Loucy (cell line): ENCODE data around the gene EARS2.

ENCODE experiments used
- H2AFZ ChIP-seq: fragments of 200-600 bp; sonication (generic); 2 replicates; pipeline ENCODE4 v1.6.0; 2016; ENCODE audit warnings: antibody characterized with exemption, mild to moderate bottlenecking, low read length, moderate library complexity
- H3F3A ChIP-seq: fragments of 200-600 bp; 2 replicates; pipeline ENCODE4 v1.6.0; 2016; ENCODE audit warnings: antibody characterized with exemption, low read depth, mild to moderate bottlenecking
- H3K27me3 ChIP-seq: fragments of 200-600 bp; sonication (generic); 2 replicates; pipeline ENCODE4 v1.6.1; 2014; ENCODE audit warnings: low read length, mild to moderate bottlenecking; ENCODE audit not compliant: insufficient read depth, poor library complexity, severe bottlenecking
- H3K36me3 ChIP-seq: fragments of 200-600 bp; sonication (generic); 2 replicates; pipeline ENCODE4 v1.6.1; 2016; ENCODE audit warnings: low read length; ENCODE audit not compliant: insufficient read depth
- H3K4me1 ChIP-seq: fragments of 200-600 bp; sonication (generic); 2 replicates; pipeline ENCODE4 v1.5.1; 2014; ENCODE audit warnings: low read length, mild to moderate bottlenecking; ENCODE audit not compliant: insufficient read depth, poor library complexity, severe bottlenecking
- H3K4me2 ChIP-seq: fragments of 200-600 bp; sonication (generic); 2 replicates; pipeline ENCODE4 v1.6.0; 2014; ENCODE audit warnings: antibody characterized with exemption, low read length, low read depth, mild to moderate bottlenecking; ENCODE audit not compliant: poor library complexity, severe bottlenecking
- H3K4me3 ChIP-seq: fragments of 200-600 bp; sonication (generic); 2 replicates; pipeline ENCODE4 v1.5.1; 2014; ENCODE audit warnings: low read length, mild to moderate bottlenecking, mixed read lengths; ENCODE audit not compliant: poor library complexity, severe bottlenecking
- H3K79me2 ChIP-seq: fragments of 200-600 bp; sonication (generic); 2 replicates; pipeline ENCODE4 v1.6.1; 2014; ENCODE audit warnings: low read length; ENCODE audit not compliant: insufficient read depth
- H3K9ac ChIP-seq: fragments of 200-600 bp; sonication (generic); 2 replicates; pipeline ENCODE4 v1.6.0; 2014; ENCODE audit warnings: mild to moderate bottlenecking, low read depth, low read length, moderate library complexity; ENCODE audit not compliant: poor library complexity, severe bottlenecking
- H3K9me2 ChIP-seq: fragments of 200-600 bp; sonication (generic); replicated peaks from 2 replicates; pipeline ENCODE4 v1.6.1; 2016; ENCODE audit warnings: low read depth, low read length, mixed read lengths
- H3K9me3 ChIP-seq: fragments of 200-600 bp; sonication (generic); 2 replicates; pipeline ENCODE4 v1.6.1; 2014; ENCODE audit warnings: mild to moderate bottlenecking, antibody characterized with exemption, low read length, low read depth; ENCODE audit not compliant: insufficient read depth
- H4K20me1 ChIP-seq: fragments of 200-600 bp; sonication (generic); 2 replicates; pipeline ENCODE4 v1.6.0; 2014; ENCODE audit warnings: antibody characterized with exemption, low read length, mild to moderate bottlenecking; ENCODE audit not compliant: insufficient read depth, poor library complexity, severe bottlenecking
- EZH2phosphoT487 ChIP-seq: fragments of 200-600 bp; IDR thresholded peaks from 2 replicates; pipeline ENCODE4 v1.6.1; 2018; ENCODE audit warnings: antibody characterized with exemption, mild to moderate bottlenecking, moderate library complexity, borderline replicate concordance
- TF ChIP-seq, protein P1 (sequence below): fragments of 200-600 bp; sonication (generic); conservative IDR thresholded peaks from 2 replicates; pipeline ENCODE4 v1.5.1; 2014; ENCODE audit warnings: mild to moderate bottlenecking, antibody characterized with exemption, low read length

Gene EARS2

DNA sequence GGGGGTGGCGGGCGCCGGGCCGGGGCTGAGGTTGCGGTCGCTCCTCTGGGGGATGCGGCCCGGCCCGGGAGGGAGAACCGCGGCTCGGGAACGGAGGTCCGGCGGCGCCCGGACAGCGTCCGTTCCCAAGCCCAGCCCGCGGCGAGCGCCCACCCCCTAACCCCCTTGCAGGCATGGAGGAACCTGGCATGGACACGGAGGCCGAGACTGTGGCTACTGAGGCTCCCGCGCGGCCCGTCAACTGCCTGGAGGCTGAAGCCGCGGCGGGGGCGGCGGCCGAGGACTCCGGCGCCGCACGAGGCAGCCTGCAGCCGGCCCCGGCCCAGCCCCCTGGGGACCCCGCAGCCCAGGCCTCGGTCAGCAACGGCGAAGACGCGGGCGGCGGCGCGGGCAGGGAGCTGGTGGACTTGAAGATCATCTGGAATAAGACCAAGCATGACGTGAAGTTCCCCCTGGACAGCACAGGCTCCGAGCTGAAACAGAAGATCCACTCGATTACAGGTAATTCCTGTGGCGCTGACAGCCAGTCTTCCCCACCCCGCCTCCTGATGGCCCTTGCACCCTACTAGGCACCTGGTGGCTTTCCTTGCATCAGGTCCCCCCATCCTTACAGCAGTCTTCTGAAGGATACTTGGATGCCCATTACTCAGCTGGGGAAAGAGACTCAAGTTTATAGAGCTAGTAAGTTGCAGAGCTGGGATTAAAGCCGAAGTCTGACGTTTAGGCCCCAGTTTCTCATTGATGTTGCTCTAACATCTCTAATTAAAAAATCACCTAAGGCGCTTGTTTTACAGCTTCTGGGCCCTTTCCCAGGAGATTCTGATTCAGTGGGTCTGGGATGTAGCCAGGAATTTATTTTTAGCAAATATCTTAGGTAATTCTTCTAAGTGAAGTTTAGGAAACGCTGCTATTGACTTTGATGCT lies 891 bp upstream of the EARS2 start:
- peak overlapping the region; percentile 98 for H3K4me2 ChIP-seq
- peaks cover 45% of the 10 kb centered on the region for H3K4me1 ChIP-seq
- H3K79me2 ChIP-seq = peaks cover 52% of the 10 kb centered on the region
- H3K9me2 ChIP-seq = no peaks in the 10 kb centered on the region
- H3F3A ChIP-seq = no peaks in the 10 kb centered on the region
- H3K36me3 ChIP-seq = peaks cover 18% of the 10 kb centered on the region; the same call in 1 of the 2 replicates
- peak overlapping the region; percentile 85 for H2AFZ ChIP-seq
- no peaks in the 10 kb centered on the region for H3K27me3 ChIP-seq
- peak overlapping the region; percentile 94 for H3K4me3 ChIP-seq
- H3K9me3 ChIP-seq = no peaks in the 10 kb centered on the region
- TF ChIP-seq, protein P1, sequence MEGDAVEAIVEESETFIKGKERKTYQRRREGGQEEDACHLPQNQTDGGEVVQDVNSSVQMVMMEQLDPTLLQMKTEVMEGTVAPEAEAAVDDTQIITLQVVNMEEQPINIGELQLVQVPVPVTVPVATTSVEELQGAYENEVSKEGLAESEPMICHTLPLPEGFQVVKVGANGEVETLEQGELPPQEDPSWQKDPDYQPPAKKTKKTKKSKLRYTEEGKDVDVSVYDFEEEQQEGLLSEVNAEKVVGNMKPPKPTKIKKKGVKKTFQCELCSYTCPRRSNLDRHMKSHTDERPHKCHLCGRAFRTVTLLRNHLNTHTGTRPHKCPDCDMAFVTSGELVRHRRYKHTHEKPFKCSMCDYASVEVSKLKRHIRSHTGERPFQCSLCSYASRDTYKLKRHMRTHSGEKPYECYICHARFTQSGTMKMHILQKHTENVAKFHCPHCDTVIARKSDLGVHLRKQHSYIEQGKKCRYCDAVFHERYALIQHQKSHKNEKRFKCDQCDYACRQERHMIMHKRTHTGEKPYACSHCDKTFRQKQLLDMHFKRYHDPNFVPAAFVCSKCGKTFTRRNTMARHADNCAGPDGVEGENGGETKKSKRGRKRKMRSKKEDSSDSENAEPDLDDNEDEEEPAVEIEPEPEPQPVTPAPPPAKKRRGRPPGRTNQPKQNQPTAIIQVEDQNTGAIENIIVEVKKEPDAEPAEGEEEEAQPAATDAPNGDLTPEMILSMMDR = no peak
- TF ChIP-seq EZH2phosphoT487 = no peak
- H4K20me1 ChIP-seq = peaks cover 26% of the 10 kb centered on the region
- peak overlapping the region; percentile 85 for H3K9ac ChIP-seq

DNA sequence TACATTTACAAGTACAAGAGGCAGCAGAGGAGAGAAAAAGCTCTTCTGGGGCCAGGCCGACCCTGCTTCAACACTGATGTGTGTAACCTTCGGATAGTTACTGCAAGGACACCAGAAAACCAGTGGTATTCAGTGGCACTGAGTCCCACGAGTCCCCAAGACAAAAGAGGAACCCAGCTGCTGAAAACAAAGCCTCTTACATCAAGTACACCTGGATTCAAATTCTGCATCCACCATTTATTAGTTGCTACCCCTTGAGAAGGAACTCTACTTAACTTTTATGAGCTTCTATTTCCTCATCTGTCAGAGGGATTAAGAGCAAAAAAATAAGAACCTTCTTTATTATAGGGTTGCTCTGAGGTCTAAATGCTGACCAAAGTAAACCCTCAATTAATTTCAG lies 2.6 kb downstream of the EARS2 start:
- peaks cover 25% of the 10 kb centered on the region for H3K4me1 ChIP-seq
- H3F3A ChIP-seq = no peaks in the 10 kb centered on the region
- no peaks in the 10 kb centered on the region for H3K9me3 ChIP-seq
- H3K4me2 ChIP-seq = no peak overlapping the region
- no peak for TF ChIP-seq EZH2phosphoT487
- TF ChIP-seq, protein P1 = no peak
- no peaks in the 10 kb centered on the region for H3K9me2 ChIP-seq
- peaks cover 26% of the 10 kb centered on the region for H3K79me2 ChIP-seq
- peaks cover 15% of the 10 kb centered on the region for H4K20me1 ChIP-seq
- H2AFZ ChIP-seq = no peak overlapping the region
- H3K27me3 ChIP-seq = no peaks in the 10 kb centered on the region
- H3K4me3 ChIP-seq = no peak overlapping the region
- peaks cover 11% of the 10 kb centered on the region; the same call in 1 of the 2 replicates for H3K36me3 ChIP-seq
- no peak overlapping the region for H3K9ac ChIP-seq

DNA sequence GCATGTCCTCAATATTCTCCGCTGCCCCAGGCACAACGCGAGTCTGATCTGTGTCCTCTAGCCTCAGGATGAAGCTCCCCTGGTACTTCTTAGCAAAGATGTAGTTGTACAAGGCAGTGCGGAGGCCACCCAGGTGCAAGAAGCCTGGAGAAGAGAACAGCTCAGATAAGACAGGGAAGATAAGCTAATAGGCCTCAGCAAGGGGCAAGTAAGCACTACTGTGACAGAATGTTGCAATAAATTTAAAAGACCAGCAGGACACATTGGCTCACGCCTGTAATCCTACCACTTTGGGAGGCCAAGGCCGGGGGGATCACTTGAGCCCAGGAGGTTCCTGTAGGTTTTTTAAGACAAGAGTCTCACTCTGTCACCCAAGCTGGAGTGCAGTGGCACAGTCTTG lies 5.0 kb downstream of the EARS2 start:
- Histone ChIP-seq H3F3A (no peaks in the 10 kb centered on the region), H4K20me1 (peaks cover 3% of the 10 kb centered on the region), H3K4me2 (no peak overlapping the region), H3K27me3 (no peaks in the 10 kb centered on the region), H2AFZ (no peak overlapping the region), H3K9ac (no peak overlapping the region), H3K4me3 (no peak overlapping the region), H3K9me2 (no peaks in the 10 kb centered on the region), H3K9me3 (no peaks in the 10 kb centered on the region), H3K36me3 (peaks cover 18% of the 10 kb centered on the region; the same call in 1 of the 2 replicates), H3K4me1 (peaks cover 17% of the 10 kb centered on the region), H3K79me2 (peaks cover 7% of the 10 kb centered on the region; the same call in 1 of the 2 replicates)
- TF ChIP-seq, protein P1 = no peak
- TF ChIP-seq EZH2phosphoT487 = no peak
